ENCODE measurements around the gene OARD1. TPM values are rescaled to one million over a fixed set of nuclear protein-coding genes. Genes with fewer than 3 reads are reported as not detected.

The OARD1 gene
- total RNA-seq, 1 donor: 4.7 TPM

- peak; percentile 83 for TF ChIP-seq CTCF (IDR thresholded peaks at IDR 0.05; ENCODE audit: insufficient read depth, low read depth, low read length)
- peak; percentile 87 for DNase-seq (ENCODE audit: low read depth)
- H3K4me3 ChIP-seq (ENCODE audit: low read depth, low read length): no peak overlapping the region
Observed at GRCh38 chr6:41066867-41067304, 5.3 kb downstream of the OARD1 start.

DNA sequence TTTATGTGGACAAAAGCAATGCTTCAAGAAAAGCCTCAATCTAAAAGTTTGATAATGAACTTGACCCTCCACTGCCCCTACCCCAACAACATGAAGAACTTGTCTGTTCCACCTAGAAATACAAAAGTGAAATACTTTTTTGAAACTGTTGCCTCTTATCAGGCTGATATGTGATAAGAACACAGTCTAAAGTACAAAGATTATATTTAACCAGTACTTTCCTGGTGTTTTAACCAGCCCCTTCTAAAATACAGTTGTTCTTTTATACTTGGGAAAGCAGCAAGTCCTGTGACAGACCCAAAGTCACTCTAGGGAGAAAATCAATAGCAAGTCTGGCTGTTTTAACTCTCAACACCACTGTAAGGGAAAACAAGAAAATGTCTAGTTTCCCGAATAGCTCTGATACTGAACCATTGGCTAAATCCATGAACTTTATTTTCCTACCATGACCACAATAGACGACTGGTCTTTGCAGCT, 6.6 kb downstream of the OARD1 start:
- no peak for DNase-seq (ENCODE audit: low read depth)
- H3K4me3 ChIP-seq (ENCODE audit: low read depth, low read length): no peak overlapping the region
- no peak for TF ChIP-seq CTCF (IDR thresholded peaks at IDR 0.05; ENCODE audit: insufficient read depth, low read depth, low read length)

GRCh38 chr6:41064841-41065240, 7.3 kb downstream of the OARD1 start:
- TF ChIP-seq CTCF (IDR thresholded peaks at IDR 0.05; ENCODE audit: insufficient read depth, low read depth, low read length): no peak
- H3K4me3 ChIP-seq (ENCODE audit: low read depth, low read length): no peak overlapping the region
- no peak for DNase-seq (ENCODE audit: low read depth)

DNA sequence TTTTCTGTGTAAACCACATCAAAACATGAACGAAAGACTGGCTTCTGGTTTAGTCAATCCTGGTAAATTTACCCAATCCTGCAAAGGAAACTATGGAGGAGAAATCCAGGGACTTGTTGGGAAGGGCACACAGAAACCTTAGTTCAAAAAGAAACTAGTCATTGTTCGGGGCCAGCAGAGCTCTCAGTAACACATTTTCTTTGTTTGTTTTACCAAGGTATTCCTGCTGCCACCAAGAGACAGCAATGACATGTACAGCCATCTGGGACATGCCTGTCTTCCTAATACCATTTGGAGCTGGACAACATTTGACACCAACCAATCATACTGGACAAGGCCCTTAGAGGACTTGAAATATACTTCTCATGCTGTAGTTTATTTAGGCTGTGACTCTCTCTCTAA, 8.3 kb downstream of the OARD1 start:
- DNase-seq (ENCODE audit: low read depth): no peak
- no peak overlapping the region for H3K4me3 ChIP-seq (ENCODE audit: low read depth, low read length)
- no peak for TF ChIP-seq CTCF (IDR thresholded peaks at IDR 0.05; ENCODE audit: insufficient read depth, low read depth, low read length)

GRCh38 chr6:41062056-41062455, 10.1 kb downstream of the OARD1 start:
- no peak for DNase-seq (ENCODE audit: low read depth)
- H3K4me3 ChIP-seq (ENCODE audit: low read depth, low read length): no peak overlapping the region

GRCh38 chr6:41061196-41061726, 10.9 kb downstream of the OARD1 start:
- no peak overlapping the region for H3K4me3 ChIP-seq (ENCODE audit: low read depth, low read length)
- no peak for DNase-seq (ENCODE audit: low read depth)
- no peak for TF ChIP-seq CTCF (IDR thresholded peaks at IDR 0.05; ENCODE audit: insufficient read depth, low read depth, low read length)

More at GRCh38 chr6:41062056-41062455, 10.1 kb downstream of the OARD1 start:
- no peak for TF ChIP-seq CTCF (IDR thresholded peaks at IDR 0.05; ENCODE audit: insufficient read depth, low read depth, low read length)

- TF ChIP-seq CTCF (IDR thresholded peaks at IDR 0.05; ENCODE audit: insufficient read depth, low read depth, low read length): no peak
- no peak overlapping the region for H3K4me3 ChIP-seq (ENCODE audit: low read depth, low read length)
- no peak for DNase-seq (ENCODE audit: low read depth)
Observed at GRCh38 chr6:41059556-41059955, 12.6 kb downstream of the OARD1 start.
